ENCODE measurements around the gene PPP4R4.
"Not testable (repeated sequence)": the region's sequence is repeated elsewhere in the genome, so short reads cannot be mapped to it uniquely, and the experiment has no call there.

Gene PPP4R4

GRCh38 chr14:94285158-94285557 is 111.0 kb downstream of the PPP4R4 start:
- no peaks in the 10 kb centered on the region for H3K36me3 Mint-ChIP-seq (ENCODE audit: low read depth)
- H3K27me3 Mint-ChIP-seq (ENCODE audit: low read depth): no peaks in the 10 kb centered on the region
- no peaks in the 10 kb centered on the region for H3K9me3 Mint-ChIP-seq
- no peak overlapping the region for H3K27ac Mint-ChIP-seq
- H3K4me1 Mint-ChIP-seq (ENCODE audit: low read depth): peaks cover 8% of the 10 kb centered on the region
- no peak overlapping the region for H3K4me3 Mint-ChIP-seq
- DNase-seq (ENCODE audit: low spot score): no peak

GRCh38 chr14:94288610-94289465 is 114.7 kb downstream of the PPP4R4 start:
- Mint-ChIP-seq H3K4me3 (no peak overlapping the region), H3K36me3 (ENCODE audit: low read depth) (no peaks in the 10 kb centered on the region), H3K27me3 (ENCODE audit: low read depth) (no peaks in the 10 kb centered on the region), H3K27ac (no peak overlapping the region), H3K9me3 (no peaks in the 10 kb centered on the region), H3K4me1 (ENCODE audit: low read depth) (peaks cover 8% of the 10 kb centered on the region)
- DNase-seq (ENCODE audit: low spot score): no peak

- H3K27me3 Mint-ChIP-seq (ENCODE audit: low read depth): no peaks in the 10 kb centered on the region
- no peak overlapping the region for H3K4me3 Mint-ChIP-seq
- H3K36me3 Mint-ChIP-seq (ENCODE audit: low read depth): no peaks in the 10 kb centered on the region
- H3K27ac Mint-ChIP-seq: no peak overlapping the region
- H3K4me1 Mint-ChIP-seq (ENCODE audit: low read depth): peaks cover 8% of the 10 kb centered on the region
- DNase-seq (ENCODE audit: low spot score): no peak
- H3K9me3 Mint-ChIP-seq: no peaks in the 10 kb centered on the region
Measured at GRCh38 chr14:94290197-94290596, 116.1 kb downstream of the PPP4R4 start.

DNA sequence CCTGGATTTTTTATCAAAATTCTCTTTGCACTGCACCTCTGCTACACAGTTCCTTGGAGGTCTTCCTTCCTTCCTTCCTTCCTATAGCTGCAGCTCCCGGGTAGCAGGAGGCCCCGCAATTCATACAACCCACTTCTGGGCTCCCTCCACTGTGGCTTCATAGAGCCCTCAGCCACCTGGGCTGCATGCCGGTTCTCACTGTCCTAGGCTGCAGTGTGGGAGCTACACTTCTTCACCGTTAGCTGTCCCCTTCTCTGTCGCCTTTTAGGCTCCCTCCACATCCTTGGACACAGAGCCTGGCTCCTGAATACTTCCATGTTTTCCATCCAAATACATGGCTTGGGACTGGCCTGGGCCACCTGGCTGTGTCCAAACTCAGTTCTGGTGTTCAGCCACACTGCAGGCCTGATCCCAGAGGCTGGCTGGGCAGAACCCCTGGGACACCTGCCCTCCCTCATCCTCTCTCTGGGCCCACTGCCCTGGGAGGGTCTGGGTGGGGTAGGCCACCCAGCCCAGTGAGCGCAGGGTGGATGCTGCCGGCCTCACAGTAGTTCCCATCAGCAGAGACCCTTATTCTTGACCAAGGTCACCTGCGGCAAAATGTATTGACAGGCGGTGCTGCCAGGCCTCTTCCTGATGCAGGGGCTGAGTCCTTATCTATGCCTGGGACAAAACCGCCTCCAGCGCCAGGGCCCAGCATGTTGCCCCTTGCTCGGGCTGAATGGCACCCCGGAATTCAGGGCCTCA is 117.2 kb downstream of the PPP4R4 start:
- H3K4me1 Mint-ChIP-seq (ENCODE audit: low read depth): peaks cover 8% of the 10 kb centered on the region
- no peaks in the 10 kb centered on the region for H3K9me3 Mint-ChIP-seq
- H3K4me3 Mint-ChIP-seq: no peak overlapping the region
- H3K36me3 Mint-ChIP-seq (ENCODE audit: low read depth): no peaks in the 10 kb centered on the region
- H3K27ac Mint-ChIP-seq: no peak overlapping the region
- no peak for DNase-seq (ENCODE audit: low spot score)
- no peaks in the 10 kb centered on the region for H3K27me3 Mint-ChIP-seq (ENCODE audit: low read depth)

DNA sequence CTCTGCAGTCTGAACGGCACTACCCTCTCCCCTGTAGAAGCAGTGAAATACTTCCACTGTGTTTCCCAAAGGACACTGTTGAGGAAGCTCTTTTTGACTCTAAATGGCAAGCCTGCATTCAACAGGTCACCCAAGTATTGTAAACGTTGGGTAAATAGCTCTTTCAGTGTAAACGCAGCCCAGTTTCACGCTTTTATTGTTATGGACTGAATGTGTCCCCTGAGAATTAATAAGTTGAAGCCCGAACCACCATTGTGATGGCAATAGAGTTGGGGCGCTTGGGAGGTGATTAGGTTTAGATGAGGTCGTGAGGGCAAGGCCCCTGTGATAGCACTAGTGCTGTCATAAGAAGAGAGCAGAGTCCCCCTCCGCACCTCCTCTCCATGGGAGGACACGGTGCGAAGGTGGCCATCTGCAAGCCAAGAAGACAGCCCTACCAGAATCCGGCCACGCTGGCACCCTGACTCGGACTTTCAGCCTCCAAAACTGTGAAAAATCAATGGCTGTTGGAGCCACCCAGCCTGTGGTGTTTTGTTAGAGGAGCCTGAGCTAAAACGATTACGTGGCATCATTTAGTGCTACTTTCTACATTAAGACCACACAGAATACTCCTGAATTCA is 117.9 kb downstream of the PPP4R4 start:
- Mint-ChIP-seq H3K36me3 (ENCODE audit: low read depth) (no peaks in the 10 kb centered on the region), H3K4me3 (no peak overlapping the region), H3K4me1 (ENCODE audit: low read depth) (peaks cover 8% of the 10 kb centered on the region), H3K9me3 (no peaks in the 10 kb centered on the region), H3K27ac (no peak overlapping the region), H3K27me3 (ENCODE audit: low read depth) (no peaks in the 10 kb centered on the region)
- DNase-seq (ENCODE audit: low spot score): no peak

- H3K4me3 Mint-ChIP-seq: no peak overlapping the region
Measured at GRCh38 chr14:94292526-94292871, 118.4 kb downstream of the PPP4R4 start.

DNA sequence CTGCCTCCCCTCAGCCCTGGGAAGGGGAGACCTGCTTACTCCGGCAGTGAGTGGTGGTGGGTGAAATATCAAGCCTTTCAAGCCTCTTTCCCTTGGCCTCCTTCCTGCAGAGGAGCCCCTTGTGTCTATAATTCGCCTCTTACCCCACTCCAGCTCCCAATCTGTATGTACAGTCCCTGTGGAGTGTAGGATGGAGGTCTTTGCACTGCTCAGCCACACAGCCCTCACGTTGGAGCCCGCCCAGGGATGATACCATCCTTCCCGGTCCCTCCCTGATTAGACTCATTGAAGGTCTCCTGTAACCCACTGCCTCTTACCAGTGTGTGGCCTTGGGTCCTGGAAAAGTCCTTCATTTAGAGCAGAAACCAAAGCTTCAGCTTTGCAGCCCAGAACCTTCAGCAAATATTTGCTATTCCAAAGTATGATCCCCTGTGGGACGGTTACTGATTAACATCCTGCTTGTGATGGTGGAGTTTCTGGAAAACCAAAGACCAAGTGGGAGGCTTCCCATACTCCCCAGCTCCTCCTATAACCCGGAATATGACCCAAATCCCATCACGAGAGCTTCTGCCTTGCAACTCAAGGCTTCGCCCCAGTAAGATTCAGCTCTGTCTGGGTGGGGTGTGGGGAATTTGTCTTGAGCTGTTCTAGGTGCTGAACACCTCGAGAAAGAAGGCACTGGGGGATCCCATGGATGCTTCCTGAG is 118.9 kb downstream of the PPP4R4 start, which contains the start of gene SERPINA10:
SERPINA10 (minus strand) TSS at position 397 of the 706 bp plus-strand sequence. CDS start 2,675 bp downstream, outside the sequence.
- no peak within 1 kb of the TSS for H3K4me3 Mint-ChIP-seq
- H3K4me1 Mint-ChIP-seq (ENCODE audit: low read depth): no peaks in the 10 kb centered on the region
- no peaks in the 10 kb centered on the region for H3K9me3 Mint-ChIP-seq
- H3K27ac Mint-ChIP-seq: no peak within 1 kb of the TSS
- no peaks in the 10 kb centered on the region for H3K27me3 Mint-ChIP-seq (ENCODE audit: low read depth)
- no peak for DNase-seq (ENCODE audit: low spot score)
- no peaks in the 10 kb centered on the region for H3K36me3 Mint-ChIP-seq (ENCODE audit: low read depth)

More at GRCh38 chr14:94292526-94292871, 118.4 kb downstream of the PPP4R4 start:
- no peak overlapping the region for H3K27ac Mint-ChIP-seq
- H3K9me3 Mint-ChIP-seq: no peaks in the 10 kb centered on the region
- DNase-seq (ENCODE audit: low spot score): no peak
- H3K4me1 Mint-ChIP-seq (ENCODE audit: low read depth): peaks cover 4% of the 10 kb centered on the region
- H3K27me3 Mint-ChIP-seq (ENCODE audit: low read depth): no peaks in the 10 kb centered on the region
- no peaks in the 10 kb centered on the region for H3K36me3 Mint-ChIP-seq (ENCODE audit: low read depth)

GRCh38 chr14:94293578-94293924 is 119.4 kb downstream of the PPP4R4 start:
- Mint-ChIP-seq H3K9me3 (no peaks in the 10 kb centered on the region), H3K27ac (no peak overlapping the region), H3K36me3 (ENCODE audit: low read depth) (no peaks in the 10 kb centered on the region), H3K4me3 (no peak overlapping the region), H3K4me1 (ENCODE audit: low read depth) (no peaks in the 10 kb centered on the region), H3K27me3 (ENCODE audit: low read depth) (no peaks in the 10 kb centered on the region)
- no peak for DNase-seq (ENCODE audit: low spot score)

DNA sequence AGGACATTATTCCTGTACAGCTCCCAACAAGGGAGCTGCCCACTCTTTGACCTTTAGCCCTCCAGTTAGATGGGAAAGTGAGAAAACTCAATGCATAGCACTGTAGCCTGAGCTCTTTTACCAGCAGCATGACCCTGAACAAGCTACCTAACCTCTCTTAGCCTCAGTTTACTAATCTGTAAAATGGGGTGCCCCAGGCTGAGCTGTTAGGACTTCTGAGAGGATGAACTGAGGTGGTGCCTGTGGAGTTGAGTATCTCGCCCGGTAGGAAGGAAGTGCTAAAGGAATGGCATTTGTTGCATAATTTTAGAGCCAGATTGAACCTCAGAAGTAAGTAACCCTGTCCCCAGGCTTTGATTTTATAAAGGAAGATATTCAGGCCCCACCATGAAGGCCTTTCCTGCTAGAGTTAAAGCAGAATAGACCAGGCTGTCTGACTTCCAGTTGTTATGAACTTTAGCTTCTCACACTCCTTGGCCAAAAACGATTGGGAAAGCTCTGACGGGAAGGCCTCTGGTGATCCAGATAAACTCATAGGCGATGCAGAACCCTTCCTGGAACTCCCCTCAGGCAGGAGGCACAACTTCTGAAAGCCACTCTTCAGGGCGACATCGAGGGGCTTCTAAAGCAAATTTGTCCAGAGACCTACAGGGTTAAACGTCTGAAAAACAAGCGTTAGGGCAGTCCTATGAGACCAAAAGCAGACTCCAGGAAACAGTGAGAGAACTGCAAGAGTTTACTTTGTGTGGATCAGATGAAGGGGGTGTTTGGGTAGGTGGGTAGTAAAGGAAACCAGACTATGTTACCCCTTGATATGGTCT is 121.4 kb downstream of the PPP4R4 start:
- H3K27ac Mint-ChIP-seq: no peak overlapping the region
- H3K27me3 Mint-ChIP-seq (ENCODE audit: low read depth): no peaks in the 10 kb centered on the region
- no peaks in the 10 kb centered on the region for H3K4me1 Mint-ChIP-seq (ENCODE audit: low read depth)
- no peak overlapping the region for H3K4me3 Mint-ChIP-seq
- H3K9me3 Mint-ChIP-seq: peaks cover 4% of the 10 kb centered on the region
- no peak for DNase-seq (ENCODE audit: low spot score)
- no peaks in the 10 kb centered on the region for H3K36me3 Mint-ChIP-seq (ENCODE audit: low read depth)

DNA sequence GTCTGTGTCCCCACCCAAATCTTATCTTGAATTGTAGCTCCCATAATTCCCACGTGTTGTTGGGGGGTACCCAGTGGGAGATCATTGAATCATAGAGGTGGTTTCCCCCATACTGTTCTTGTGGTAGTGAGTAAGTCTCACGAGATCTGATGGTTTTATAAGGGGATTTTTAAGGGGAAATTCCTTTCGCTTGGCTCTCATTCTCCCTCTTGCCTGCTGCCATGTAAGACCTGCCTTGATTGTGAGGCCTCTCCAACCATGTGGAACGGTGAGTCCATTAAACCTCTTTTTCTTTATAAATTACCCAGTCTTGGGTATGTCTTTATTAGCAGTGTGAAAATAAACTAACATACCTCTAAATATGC is 122.0 kb downstream of the PPP4R4 start:
- DNase-seq (ENCODE audit: low spot score); H3K4me1 Mint-ChIP-seq (ENCODE audit: low read depth): not testable (repeated sequence)

GRCh38 chr14:94298130-94298529 is 124.0 kb downstream of the PPP4R4 start:
- H3K4me3 Mint-ChIP-seq: no peak overlapping the region
- no peaks in the 10 kb centered on the region for H3K4me1 Mint-ChIP-seq (ENCODE audit: low read depth)
- H3K9me3 Mint-ChIP-seq: peaks cover 4% of the 10 kb centered on the region
- no peak overlapping the region for H3K27ac Mint-ChIP-seq
- no peaks in the 10 kb centered on the region for H3K36me3 Mint-ChIP-seq (ENCODE audit: low read depth)
- H3K27me3 Mint-ChIP-seq (ENCODE audit: low read depth): no peaks in the 10 kb centered on the region
- no peak for DNase-seq (ENCODE audit: low spot score)

More for the DNA sequence above, 122.0 kb downstream of the PPP4R4 start:
- H3K27me3 Mint-ChIP-seq (ENCODE audit: low read depth); H3K9me3 Mint-ChIP-seq; H3K27ac Mint-ChIP-seq; H3K36me3 Mint-ChIP-seq (ENCODE audit: low read depth); H3K4me3 Mint-ChIP-seq: not testable (repeated sequence)

- H3K4me1 Mint-ChIP-seq (ENCODE audit: low read depth): no peaks in the 10 kb centered on the region
- H3K27ac Mint-ChIP-seq: no peak overlapping the region
Measured at GRCh38 chr14:94303111-94303510, 129.0 kb downstream of the PPP4R4 start.

GRCh38 chr14:94304243-94304642 is 130.1 kb downstream of the PPP4R4 start:
- H3K4me3 Mint-ChIP-seq: no peak overlapping the region
- H3K9me3 Mint-ChIP-seq: peaks cover 14% of the 10 kb centered on the region
- H3K4me1 Mint-ChIP-seq (ENCODE audit: low read depth): no peaks in the 10 kb centered on the region
- H3K27ac Mint-ChIP-seq: no peak overlapping the region
- DNase-seq (ENCODE audit: low spot score): no peak
- no peaks in the 10 kb centered on the region for H3K27me3 Mint-ChIP-seq (ENCODE audit: low read depth)
- H3K36me3 Mint-ChIP-seq (ENCODE audit: low read depth): no peaks in the 10 kb centered on the region

More at GRCh38 chr14:94303111-94303510, 129.0 kb downstream of the PPP4R4 start:
- Mint-ChIP-seq H3K27me3 (ENCODE audit: low read depth) (no peaks in the 10 kb centered on the region), H3K9me3 (peaks cover 9% of the 10 kb centered on the region), H3K4me3 (no peak overlapping the region), H3K36me3 (ENCODE audit: low read depth) (no peaks in the 10 kb centered on the region)
- no peak for DNase-seq (ENCODE audit: low spot score)

Data from T-helper 2 cell treated with Interferon-gamma antibody and Interleukin-4, amounts not matched to agents 5 μg/mL and 100 μg/mL, for 36 hours (primary cell).